ENCODE results near the gene TLK2. TPM values are rescaled to one million over a fixed set of nuclear protein-coding genes. Genes with fewer than 3 reads are reported as not detected.
"Not testable (repeated sequence)": the region's sequence is repeated elsewhere in the genome, so short reads cannot be mapped to it uniquely, and the experiment has no call there.

Gene TLK2
- total RNA-seq, 3 donors from 2014 or later, result 39.8 to 59.0 (median 42.0) TPM

DNA sequence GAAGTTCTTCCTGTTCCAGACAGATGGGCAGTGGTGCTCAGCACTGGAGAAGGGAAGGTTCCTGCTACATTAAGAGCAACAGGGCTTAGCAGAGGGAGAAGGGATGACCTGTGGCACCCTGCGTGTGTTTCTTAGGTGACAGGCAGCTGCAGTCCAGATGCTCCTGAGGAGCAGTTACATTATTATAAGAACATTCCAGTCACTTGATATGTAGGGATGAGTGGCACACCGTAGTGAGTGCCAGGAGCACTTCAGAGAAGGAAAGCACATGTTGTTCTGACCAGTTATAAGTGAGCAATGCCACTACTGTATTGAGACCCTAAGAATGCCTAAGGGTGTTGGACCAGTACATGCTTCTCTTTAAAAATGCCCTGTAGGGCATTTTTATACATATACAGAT is 108.9 kb downstream of the TLK2 start:
- DNase-seq (ENCODE audit: low spot score in 2 of 2), result no peak
- intact Hi-C loops (cut with DNase I; ENCODE audit: low total_unique reads), result no loop called here
- TF ChIP-seq POLR2A (IDR thresholded peaks at IDR 0.05), result no peak
- TF ChIP-seq POLR2AphosphoS5 (IDR thresholded peaks at IDR 0.05), result no peak
- TF ChIP-seq, protein P1, sequence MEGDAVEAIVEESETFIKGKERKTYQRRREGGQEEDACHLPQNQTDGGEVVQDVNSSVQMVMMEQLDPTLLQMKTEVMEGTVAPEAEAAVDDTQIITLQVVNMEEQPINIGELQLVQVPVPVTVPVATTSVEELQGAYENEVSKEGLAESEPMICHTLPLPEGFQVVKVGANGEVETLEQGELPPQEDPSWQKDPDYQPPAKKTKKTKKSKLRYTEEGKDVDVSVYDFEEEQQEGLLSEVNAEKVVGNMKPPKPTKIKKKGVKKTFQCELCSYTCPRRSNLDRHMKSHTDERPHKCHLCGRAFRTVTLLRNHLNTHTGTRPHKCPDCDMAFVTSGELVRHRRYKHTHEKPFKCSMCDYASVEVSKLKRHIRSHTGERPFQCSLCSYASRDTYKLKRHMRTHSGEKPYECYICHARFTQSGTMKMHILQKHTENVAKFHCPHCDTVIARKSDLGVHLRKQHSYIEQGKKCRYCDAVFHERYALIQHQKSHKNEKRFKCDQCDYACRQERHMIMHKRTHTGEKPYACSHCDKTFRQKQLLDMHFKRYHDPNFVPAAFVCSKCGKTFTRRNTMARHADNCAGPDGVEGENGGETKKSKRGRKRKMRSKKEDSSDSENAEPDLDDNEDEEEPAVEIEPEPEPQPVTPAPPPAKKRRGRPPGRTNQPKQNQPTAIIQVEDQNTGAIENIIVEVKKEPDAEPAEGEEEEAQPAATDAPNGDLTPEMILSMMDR (IDR thresholded peaks at IDR 0.05), result no peak
- H3K9me3 ChIP-seq, result no peaks in the 10 kb centered on the region
- H3K4me3 ChIP-seq, result no peak overlapping the region
- H3K36me3 ChIP-seq, result no peaks in the 10 kb centered on the region
- no peak overlapping the region for H3K27ac ChIP-seq
- no peaks in the 10 kb centered on the region for H3K4me1 ChIP-seq
- no peaks in the 10 kb centered on the region for H3K27me3 ChIP-seq

DNA sequence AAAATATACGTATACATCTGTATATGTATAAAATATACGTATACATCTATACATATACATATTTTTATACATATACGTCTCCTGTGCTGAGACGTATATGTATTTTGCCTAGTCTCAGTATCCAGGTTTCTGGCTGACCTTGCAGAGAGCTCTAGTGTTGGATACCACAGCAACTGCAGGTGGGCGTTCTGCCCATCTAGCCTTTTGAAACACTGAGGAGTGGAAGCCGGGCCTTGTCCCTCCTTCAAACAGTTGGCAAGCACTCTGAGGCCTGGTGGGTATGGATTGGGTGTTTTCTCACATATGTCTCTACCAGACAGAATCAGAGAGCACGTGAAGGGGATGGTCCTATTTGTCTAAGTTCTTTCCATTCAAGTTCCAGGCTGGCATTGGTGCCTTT is 109.5 kb downstream of the TLK2 start:
- Histone ChIP-seq H3K4me1 (no peaks in the 10 kb centered on the region), H3K27me3 (no peaks in the 10 kb centered on the region), H3K36me3 (peaks cover under 1% of the 10 kb centered on the region), H3K4me3 (no peak overlapping the region), H3K27ac (no peak overlapping the region), H3K9me3 (no peaks in the 10 kb centered on the region)
- TF ChIP-seq POLR2AphosphoS5 (IDR thresholded peaks at IDR 0.05), result no peak
- TF ChIP-seq, protein P1 (IDR thresholded peaks at IDR 0.05), result no peak
- no peak for TF ChIP-seq POLR2A (IDR thresholded peaks at IDR 0.05)
- DNase-seq (ENCODE audit: low spot score in 2 of 2), result no peak
- intact Hi-C loops (cut with DNase I; ENCODE audit: low total_unique reads), result no loop called here

GRCh38 chr17:62591333-62591732 is 112.7 kb downstream of the TLK2 start:
- H3K9me3 ChIP-seq, result no peaks in the 10 kb centered on the region
- TF ChIP-seq POLR2A (IDR thresholded peaks at IDR 0.05) (no peak), POLR2AphosphoS5 (IDR thresholded peaks at IDR 0.05) (no peak)
- TF ChIP-seq, protein P1 (IDR thresholded peaks at IDR 0.05), result no peak
- H3K27me3 ChIP-seq, result no peaks in the 10 kb centered on the region
- H3K4me1 ChIP-seq, result no peaks in the 10 kb centered on the region
- H3K4me3 ChIP-seq, result no peak overlapping the region
- intact Hi-C loops (cut with DNase I; ENCODE audit: low total_unique reads), result no loop called here
- H3K27ac ChIP-seq, result no peak overlapping the region
- H3K36me3 ChIP-seq, result peaks cover 5% of the 10 kb centered on the region
- DNase-seq (ENCODE audit: low spot score in 2 of 2), result no peak

DNA sequence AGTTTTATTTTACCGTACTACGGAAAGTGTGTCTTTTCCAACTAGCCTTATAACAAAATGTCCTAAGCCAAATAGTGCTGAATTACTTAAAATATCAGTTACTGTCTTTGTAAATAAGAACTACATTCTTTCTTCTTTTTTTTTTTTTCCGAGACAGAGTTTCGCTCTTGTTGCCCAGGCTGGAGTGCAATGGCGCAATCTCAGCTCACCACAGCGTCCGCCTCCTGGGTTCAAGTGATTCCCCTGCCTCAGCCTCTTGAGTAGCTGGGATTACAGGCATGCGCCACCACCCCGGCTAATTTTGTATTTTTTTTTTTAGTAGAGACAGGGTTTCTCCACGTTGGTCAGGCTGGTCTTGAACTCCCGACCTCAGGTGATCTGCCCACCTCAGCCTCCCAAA is 113.2 kb downstream of the TLK2 start:
- intact Hi-C loops (cut with DNase I; ENCODE audit: low total_unique reads); H3K36me3 ChIP-seq; H3K9me3 ChIP-seq; DNase-seq (ENCODE audit: low spot score in 2 of 2); H3K4me1 ChIP-seq; H3K27ac ChIP-seq; H3K4me3 ChIP-seq; H3K27me3 ChIP-seq: not testable (repeated sequence)

DNA sequence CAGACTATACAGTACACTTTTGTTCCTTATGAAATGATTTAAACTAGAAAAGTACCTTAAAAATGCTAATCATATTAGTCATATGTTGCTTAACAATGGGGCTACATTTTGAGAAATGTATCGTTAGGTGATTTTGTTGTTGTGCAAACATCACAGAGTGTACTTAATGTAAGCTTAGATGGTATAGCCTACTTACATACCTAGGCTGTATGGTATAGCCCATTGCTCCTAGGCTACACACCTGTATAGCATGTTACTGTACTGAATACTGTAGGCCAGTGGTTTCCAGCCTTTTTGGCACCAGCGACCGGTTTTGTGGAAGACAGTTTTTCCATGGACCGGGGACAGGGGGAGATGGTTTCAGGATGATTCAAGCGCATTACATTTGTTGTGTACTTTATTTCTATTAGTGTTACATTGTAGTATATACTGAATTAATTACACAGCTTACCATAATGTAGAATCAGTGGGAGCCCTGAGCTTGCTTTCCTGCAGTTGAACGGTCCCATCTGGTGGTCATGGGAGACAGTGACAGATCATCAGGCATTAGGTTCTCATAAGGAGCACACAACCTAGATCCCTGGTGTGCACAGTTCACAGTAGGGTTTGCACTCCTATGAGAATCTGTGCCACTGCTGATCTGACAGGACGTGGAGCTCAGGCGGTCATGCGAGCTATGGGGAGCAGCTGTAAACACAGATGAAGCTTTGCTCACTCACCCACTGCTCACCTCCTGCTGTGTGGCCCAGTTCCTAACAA is 113.9 kb downstream of the TLK2 start:
- Histone ChIP-seq H3K36me3 (peaks cover 5% of the 10 kb centered on the region), H3K27me3 (no peaks in the 10 kb centered on the region), H3K4me1 (no peaks in the 10 kb centered on the region), H3K27ac (no peak overlapping the region), H3K9me3 (no peaks in the 10 kb centered on the region), H3K4me3 (no peak overlapping the region)
- intact Hi-C loops (cut with DNase I; ENCODE audit: low total_unique reads), result no loop called here
- no peak for TF ChIP-seq POLR2A (IDR thresholded peaks at IDR 0.05)
- TF ChIP-seq, protein P1 (IDR thresholded peaks at IDR 0.05), result no peak
- no peak for TF ChIP-seq POLR2AphosphoS5 (IDR thresholded peaks at IDR 0.05)
- DNase-seq (ENCODE audit: low spot score in 2 of 2), result no peak
